ENCODE data around the gene EEF2. TPM values are rescaled to one million over a fixed set of nuclear protein-coding genes. Genes with fewer than 3 reads are reported as not detected.

Gene EEF2
- total and polyA plus RNA-seq, 2 experiments from 2014 or later, result 316 to 2,849 TPM

DNA sequence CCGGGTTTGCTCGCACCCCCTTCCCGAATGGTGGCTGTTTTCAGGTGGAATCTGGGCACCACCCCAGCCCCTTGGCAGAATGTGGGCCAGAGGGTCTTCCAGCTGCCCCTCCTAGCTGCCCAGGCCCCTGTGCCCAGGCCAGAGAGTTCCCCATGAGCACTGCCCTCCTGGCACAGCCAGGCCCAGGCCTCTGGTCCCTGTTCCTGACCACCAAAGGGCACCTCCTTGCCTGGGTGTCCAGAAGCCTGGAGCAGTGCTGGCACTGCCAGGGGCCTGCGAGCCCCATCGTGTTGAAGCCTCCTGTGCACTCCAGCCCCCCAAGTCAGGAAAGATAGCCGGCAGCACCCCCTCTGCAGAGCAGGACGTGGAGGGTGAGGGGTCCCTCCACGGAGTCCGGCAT is 45.7 kb upstream of the EEF2 start:
- Histone ChIP-seq H3K27ac (no peak overlapping the region), H3K27me3 (no peaks in the 10 kb centered on the region), H3K36me3 (peaks cover 21% of the 10 kb centered on the region), H3K9me3 (ENCODE audit: low read depth) (no peaks in the 10 kb centered on the region), H3K4me1 (ENCODE audit: low read depth) (no peaks in the 10 kb centered on the region), H3K4me3 (no peak overlapping the region)
- no peak for DNase-seq (ENCODE audit: low read depth in 1 of 2, low spot score in 1 of 2)
- TF ChIP-seq, protein P1, sequence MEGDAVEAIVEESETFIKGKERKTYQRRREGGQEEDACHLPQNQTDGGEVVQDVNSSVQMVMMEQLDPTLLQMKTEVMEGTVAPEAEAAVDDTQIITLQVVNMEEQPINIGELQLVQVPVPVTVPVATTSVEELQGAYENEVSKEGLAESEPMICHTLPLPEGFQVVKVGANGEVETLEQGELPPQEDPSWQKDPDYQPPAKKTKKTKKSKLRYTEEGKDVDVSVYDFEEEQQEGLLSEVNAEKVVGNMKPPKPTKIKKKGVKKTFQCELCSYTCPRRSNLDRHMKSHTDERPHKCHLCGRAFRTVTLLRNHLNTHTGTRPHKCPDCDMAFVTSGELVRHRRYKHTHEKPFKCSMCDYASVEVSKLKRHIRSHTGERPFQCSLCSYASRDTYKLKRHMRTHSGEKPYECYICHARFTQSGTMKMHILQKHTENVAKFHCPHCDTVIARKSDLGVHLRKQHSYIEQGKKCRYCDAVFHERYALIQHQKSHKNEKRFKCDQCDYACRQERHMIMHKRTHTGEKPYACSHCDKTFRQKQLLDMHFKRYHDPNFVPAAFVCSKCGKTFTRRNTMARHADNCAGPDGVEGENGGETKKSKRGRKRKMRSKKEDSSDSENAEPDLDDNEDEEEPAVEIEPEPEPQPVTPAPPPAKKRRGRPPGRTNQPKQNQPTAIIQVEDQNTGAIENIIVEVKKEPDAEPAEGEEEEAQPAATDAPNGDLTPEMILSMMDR (IDR thresholded peaks at IDR 0.05; ENCODE audit: low read depth, low read length), result no peak

DNA sequence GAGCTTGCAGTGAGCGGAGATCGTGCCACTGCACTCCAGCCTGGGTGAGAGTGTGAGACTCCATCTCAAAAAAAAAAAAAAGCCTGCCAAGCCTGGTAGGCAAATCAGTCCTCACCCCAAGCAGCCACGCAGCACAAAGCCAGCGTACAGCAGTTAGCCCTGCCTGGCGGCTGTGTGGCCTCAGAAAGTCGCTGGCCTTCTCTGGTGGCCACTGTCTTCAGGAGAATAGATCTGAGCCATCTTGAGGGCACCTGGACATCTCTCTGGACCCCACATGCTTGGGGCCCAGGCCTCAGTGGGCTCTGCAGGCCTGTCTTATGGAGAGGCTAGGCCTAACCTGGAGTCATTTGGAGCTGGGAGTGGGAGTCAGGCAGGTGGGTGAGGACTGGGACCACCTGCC is 45.3 kb upstream of the EEF2 start:
- no peak for DNase-seq (ENCODE audit: low read depth in 1 of 2, low spot score in 1 of 2)
- H3K27me3 ChIP-seq, result no peaks in the 10 kb centered on the region
- no peak overlapping the region for H3K4me3 ChIP-seq
- H3K4me1 ChIP-seq (ENCODE audit: low read depth), result no peaks in the 10 kb centered on the region
- peaks cover 21% of the 10 kb centered on the region for H3K36me3 ChIP-seq
- TF ChIP-seq, protein P1 (IDR thresholded peaks at IDR 0.05; ENCODE audit: low read depth, low read length), result no peak
- H3K9me3 ChIP-seq (ENCODE audit: low read depth), result no peaks in the 10 kb centered on the region
- no peak overlapping the region for H3K27ac ChIP-seq

DNA sequence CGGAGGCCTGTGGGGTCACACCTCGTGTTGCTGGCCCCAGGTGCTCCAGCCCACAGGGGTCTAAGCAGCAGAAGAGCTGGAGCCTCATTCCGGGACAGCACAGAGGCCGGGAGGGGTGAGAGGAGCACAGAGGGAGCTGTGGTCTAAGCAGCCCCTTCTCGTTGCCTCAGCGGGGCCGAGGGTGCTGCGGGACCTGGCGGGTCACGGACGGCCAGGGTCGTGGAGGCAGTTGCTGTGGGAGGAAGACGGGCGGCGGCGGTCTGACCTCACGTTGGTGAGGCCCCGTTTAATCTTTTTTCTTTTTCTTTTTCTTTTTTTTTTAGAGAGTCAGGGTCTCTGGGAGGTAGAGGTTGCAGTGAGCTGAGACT is 44.0 kb upstream of the EEF2 start:
- no peaks in the 10 kb centered on the region for H3K27me3 ChIP-seq
- no peaks in the 10 kb centered on the region for H3K4me1 ChIP-seq (ENCODE audit: low read depth)
- TF ChIP-seq, protein P1 (IDR thresholded peaks at IDR 0.05; ENCODE audit: low read depth, low read length), result no peak
- H3K27ac ChIP-seq, result no peak overlapping the region
- H3K4me3 ChIP-seq, result no peak overlapping the region
- DNase-seq (ENCODE audit: low read depth in 1 of 2, low spot score in 1 of 2), result no peak
- peaks cover 19% of the 10 kb centered on the region for H3K36me3 ChIP-seq
- H3K9me3 ChIP-seq (ENCODE audit: low read depth), result no peaks in the 10 kb centered on the region

DNA sequence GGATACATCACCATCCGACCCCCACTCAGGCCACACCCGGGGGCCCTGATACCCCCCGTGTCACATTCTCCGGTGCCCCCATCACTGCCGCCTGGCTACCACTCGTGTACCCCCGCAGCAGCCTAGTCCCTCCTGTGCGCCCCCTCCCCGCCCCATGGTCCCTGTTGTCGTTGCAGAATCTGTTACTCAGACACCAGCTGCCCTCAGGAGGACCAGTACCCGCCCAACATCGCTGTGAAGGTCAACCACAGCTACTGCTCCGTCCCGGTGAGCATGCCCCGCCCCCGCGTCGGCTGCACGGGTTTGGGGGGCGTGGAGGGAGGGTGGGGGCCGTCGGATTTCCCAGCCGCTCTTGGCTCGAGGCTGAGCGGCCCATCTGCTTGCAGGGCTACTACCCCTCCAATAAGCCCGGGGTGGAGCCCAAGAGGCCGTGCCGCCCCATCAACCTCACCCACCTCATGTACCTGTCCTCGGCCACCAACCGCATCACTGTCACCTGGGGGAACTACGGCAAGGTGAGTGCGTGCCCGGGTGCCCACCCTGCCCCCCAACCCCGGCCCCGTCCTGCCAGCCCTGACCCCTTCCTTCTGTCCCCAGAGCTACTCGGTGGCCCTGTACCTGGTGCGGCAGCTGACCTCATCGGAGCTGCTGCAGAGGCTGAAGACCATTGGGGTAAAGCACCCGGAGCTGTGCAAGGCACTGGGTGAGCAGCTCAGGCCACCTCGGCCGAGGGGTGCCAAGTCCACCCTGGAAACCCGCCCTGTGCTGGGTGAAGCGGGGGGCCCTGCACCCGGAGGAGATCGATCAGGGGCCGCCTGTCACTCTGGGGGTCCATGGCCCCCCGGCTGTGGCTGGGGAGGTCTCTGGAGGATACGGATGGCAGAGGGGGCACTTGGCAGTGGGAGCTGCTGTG is 43.3 kb upstream of the EEF2 start:
- H3K27ac ChIP-seq, result no peak overlapping the region
- peaks cover 13% of the 10 kb centered on the region for H3K36me3 ChIP-seq

DNA sequence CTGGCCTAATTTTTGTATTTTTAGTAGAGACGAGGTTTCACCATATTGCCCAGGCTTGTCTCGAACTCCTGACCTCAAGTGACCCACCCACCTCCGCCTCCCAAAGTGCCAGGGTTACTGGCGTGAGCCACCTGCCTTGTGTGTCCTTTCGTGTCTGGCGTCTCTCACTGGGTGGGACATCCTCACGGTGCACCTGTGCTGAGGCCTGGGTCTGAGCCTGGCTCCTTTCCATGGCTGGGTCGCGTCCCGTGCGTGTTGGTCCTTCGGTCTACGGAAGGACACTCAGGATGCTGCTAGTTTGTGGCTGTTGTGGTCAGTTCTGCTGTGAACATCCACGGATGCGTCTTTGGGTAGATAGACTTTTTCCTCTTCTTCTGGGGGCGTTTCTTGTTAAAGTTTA is 41.9 kb upstream of the EEF2 start:
- H3K4me1 ChIP-seq (ENCODE audit: low read depth), result no peaks in the 10 kb centered on the region
- DNase-seq (ENCODE audit: low read depth in 1 of 2, low spot score in 1 of 2), result no peak
- no peaks in the 10 kb centered on the region for H3K9me3 ChIP-seq (ENCODE audit: low read depth)
- H3K27ac ChIP-seq, result no peak overlapping the region
- H3K27me3 ChIP-seq, result no peaks in the 10 kb centered on the region
- H3K4me3 ChIP-seq, result no peak overlapping the region
- peaks cover 7% of the 10 kb centered on the region for H3K36me3 ChIP-seq
- TF ChIP-seq, protein P1 (IDR thresholded peaks at IDR 0.05; ENCODE audit: low read depth, low read length), result no peak

More for the DNA sequence above, 43.3 kb upstream of the EEF2 start:
- Histone ChIP-seq H3K27me3 (no peaks in the 10 kb centered on the region), H3K4me3 (no peak overlapping the region), H3K4me1 (ENCODE audit: low read depth) (no peaks in the 10 kb centered on the region), H3K9me3 (ENCODE audit: low read depth) (no peaks in the 10 kb centered on the region)
- TF ChIP-seq, protein P1 (IDR thresholded peaks at IDR 0.05; ENCODE audit: low read depth, low read length), result no peak
- DNase-seq (ENCODE audit: low read depth in 1 of 2, low spot score in 1 of 2), result no peak
